ENCODE data around the gene TSC2. TPM values are rescaled to one million over a fixed set of nuclear protein-coding genes. Genes with fewer than 3 reads are reported as not detected.

TSC2 gene
- total and polyA plus RNA-seq, 12 donors: 18.6 to 333 (median 92.6) TPM

GRCh38 chr16:2043667-2044451, 3.9 kb upstream of the TSC2 start:
- DNase-seq: peak in 2 of 7 donors; percentile 46 to 68
- H3K36me3 ChIP-seq (replicated peaks in 1 of 2): no peaks in the 10 kb centered on the region
- no peak overlapping the region for H3K27ac ChIP-seq
- H3K27me3 ChIP-seq: no peaks in the 10 kb centered on the region
- WGBS, 4 donors: 71 to 84% (median 76%) methylated on average over 12 to 26 of the region's 26 CpGs
- intact Hi-C loops (cut with DNase I): no loop called here
- TF ChIP-seq, protein P1, sequence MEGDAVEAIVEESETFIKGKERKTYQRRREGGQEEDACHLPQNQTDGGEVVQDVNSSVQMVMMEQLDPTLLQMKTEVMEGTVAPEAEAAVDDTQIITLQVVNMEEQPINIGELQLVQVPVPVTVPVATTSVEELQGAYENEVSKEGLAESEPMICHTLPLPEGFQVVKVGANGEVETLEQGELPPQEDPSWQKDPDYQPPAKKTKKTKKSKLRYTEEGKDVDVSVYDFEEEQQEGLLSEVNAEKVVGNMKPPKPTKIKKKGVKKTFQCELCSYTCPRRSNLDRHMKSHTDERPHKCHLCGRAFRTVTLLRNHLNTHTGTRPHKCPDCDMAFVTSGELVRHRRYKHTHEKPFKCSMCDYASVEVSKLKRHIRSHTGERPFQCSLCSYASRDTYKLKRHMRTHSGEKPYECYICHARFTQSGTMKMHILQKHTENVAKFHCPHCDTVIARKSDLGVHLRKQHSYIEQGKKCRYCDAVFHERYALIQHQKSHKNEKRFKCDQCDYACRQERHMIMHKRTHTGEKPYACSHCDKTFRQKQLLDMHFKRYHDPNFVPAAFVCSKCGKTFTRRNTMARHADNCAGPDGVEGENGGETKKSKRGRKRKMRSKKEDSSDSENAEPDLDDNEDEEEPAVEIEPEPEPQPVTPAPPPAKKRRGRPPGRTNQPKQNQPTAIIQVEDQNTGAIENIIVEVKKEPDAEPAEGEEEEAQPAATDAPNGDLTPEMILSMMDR (IDR thresholded peaks at IDR 0.05): no peak
- no peak for TF ChIP-seq POLR2A (IDR thresholded peaks at IDR 0.05)
- H3K4me3 ChIP-seq: no peak overlapping the region
- H3K9me3 ChIP-seq (replicated peaks in 1 of 3): no peaks in the 10 kb centered on the region
- H3K4me1 ChIP-seq (replicated peaks in 1 of 2): peaks cover 6 to 33% of the 10 kb centered on the region in 2 donors

DNA sequence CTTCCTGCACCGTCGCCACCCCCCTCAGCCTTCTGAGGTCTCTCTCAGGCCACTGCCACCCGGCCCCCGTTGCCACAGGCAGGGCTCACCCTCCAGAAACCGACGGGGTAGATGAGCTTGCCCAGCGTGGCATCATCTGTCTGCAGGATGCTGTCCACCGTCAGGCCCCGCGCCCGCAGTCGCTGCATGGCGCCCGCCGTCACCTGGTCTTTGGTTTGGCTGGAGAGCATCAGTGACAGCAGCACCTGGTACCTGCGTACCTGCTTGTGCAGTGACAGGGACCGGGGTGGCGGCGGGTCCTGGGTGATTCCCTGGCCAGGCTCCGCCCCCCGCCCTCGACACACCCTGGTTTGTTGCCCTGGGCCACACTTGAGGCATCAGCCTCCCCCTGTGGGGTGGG, 3.2 kb upstream of the TSC2 start:
- Histone ChIP-seq H3K4me3 (no peak overlapping the region), H3K27me3 (no peaks in the 10 kb centered on the region), H3K4me1 (replicated peaks in 1 of 2) (peaks cover 6 to 27% of the 10 kb centered on the region in 2 donors), H3K36me3 (replicated peaks in 1 of 2) (no peaks in the 10 kb centered on the region), H3K9me3 (replicated peaks in 1 of 3) (no peaks in the 10 kb centered on the region), H3K27ac (no peak overlapping the region)
- no peak for DNase-seq
- no peak for TF ChIP-seq POLR2A (IDR thresholded peaks at IDR 0.05)
- TF ChIP-seq, protein P1 (IDR thresholded peaks at IDR 0.05): no peak
- WGBS, 4 donors: 88 to 93% (median 88%) methylated on average over 20 to 22 of the region's 22 CpGs; no CpG with 5 or more reads in 1 of the 4 donors
- intact Hi-C loops (cut with DNase I): no loop called here

DNA sequence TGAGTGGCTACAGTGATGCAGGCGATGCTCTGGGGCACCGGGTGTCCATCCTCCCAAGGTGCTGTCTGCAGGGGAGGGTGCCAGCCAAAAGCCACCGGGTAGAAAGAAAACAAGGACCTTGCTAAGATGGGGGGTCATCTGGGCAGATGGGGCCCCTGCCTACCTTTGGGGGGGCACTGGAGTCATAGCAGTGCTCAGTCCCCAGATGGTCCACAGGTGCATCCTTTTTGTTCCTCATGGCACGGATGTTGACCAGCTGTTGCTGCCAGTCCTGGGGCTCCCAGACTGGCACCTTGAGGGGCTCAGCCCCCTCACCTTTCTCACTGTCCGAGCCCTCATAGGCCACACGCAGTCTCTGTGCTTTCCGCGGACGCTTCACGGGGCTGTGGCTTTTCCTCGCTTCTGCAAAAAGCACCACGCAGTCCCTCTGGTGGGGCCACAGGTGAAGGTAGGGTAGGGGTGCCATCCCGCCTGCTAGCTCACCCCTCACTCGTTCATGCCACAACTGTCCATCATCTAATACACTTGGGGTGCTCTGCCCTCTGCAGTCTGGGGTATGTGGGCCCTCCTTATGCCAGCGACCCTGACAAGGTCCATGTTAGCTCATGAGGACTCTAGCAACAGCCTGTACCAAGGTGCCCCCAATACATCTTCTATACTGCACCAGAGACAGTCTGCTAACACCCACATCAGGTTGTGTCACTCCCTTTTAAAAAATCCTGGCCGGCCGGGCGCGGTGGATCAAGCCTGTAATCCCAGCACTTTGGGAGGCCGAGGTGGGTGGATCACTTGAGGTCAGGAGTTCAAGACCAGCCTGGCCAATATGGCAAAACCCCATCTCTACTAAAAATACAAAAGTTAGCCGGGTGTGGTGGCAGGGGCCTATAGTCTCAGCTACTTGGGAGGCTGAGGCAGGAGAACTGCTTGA, 1.6 kb upstream of the TSC2 start:
- Histone ChIP-seq H3K9me3 (replicated peaks in 1 of 3) (no peaks in the 10 kb centered on the region), H3K4me1 (replicated peaks in 1 of 2) (peaks cover 6 to 18% of the 10 kb centered on the region in 2 donors), H3K4me3 (peak overlapping the region in 1 of 4 donors; percentile 92), H3K36me3 (replicated peaks in 1 of 2) (peaks cover 0 to 11% of the 10 kb centered on the region in 2 donors), H3K27ac (peak overlapping the region in 1 of 5 donors; percentile 81), H3K27me3 (no peaks in the 10 kb centered on the region)
- DNase-seq: no peak
- TF ChIP-seq POLR2A (IDR thresholded peaks at IDR 0.05): no peak
- 87 to 88% (median 87%) methylated on average over 17 to 21 of the region's 21 CpGs for WGBS, 4 donors
- intact Hi-C loops (cut with DNase I): no loop called here

DNA sequence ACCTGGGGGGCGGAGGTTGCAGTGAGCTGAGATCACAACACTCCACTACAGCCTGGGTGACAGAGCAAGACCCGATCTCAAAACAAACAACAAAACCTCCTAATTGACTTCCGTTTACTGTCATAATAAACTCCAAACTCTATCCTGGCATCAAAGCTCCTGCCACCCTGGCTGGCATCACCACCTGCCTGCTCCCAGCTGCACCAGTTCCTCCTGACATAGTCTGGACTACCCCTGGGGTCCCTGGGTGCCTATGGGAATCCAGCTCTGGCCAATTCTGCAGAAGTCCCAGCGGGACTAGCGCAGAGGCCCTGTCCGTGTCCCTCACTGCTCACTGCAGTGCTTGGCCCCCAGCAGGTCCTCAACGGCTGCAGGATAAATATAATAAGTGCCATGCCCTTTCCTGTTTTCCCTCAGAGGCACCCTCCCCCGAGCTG, 874 bp upstream of the TSC2 start:
- WGBS, 4 donors: 4 to 29% (median 17%) methylated on average over 5 to 8 of the region's 8 CpGs
- TF ChIP-seq POLR2A (IDR thresholded peaks at IDR 0.05): no peak
- TF ChIP-seq, protein P1 (IDR thresholded peaks at IDR 0.05): no peak
- Histone ChIP-seq H3K4me1 (replicated peaks in 1 of 2) (peaks cover 6 to 18% of the 10 kb centered on the region in 2 donors), H3K4me3 (peak overlapping the region in 2 of 4 donors; percentile 71 to 92), H3K27me3 (no peaks in the 10 kb centered on the region), H3K9me3 (replicated peaks in 1 of 3) (no peaks in the 10 kb centered on the region), H3K27ac (peak overlapping the region in 2 of 5 donors; percentile 52 to 81), H3K36me3 (replicated peaks in 1 of 2) (peaks cover 0 to 17% of the 10 kb centered on the region in 2 donors)
- DNase-seq: no peak
- intact Hi-C loops (cut with DNase I): no loop called here
